ENCODE data around the gene ZFAND2A.

- TF ChIP-seq CTCF (conservative IDR thresholded peaks at IDR 0.05 in 1 of 2, IDR thresholded peaks at IDR 0.05 in 1 of 2; ENCODE audit: extremely low read depth in 1 of 2, insufficient read depth in 1 of 2, low read depth in 1 of 2, low read length in 2 of 2) (no peak), EZH2 (IDR thresholded peaks at IDR 0.05; ENCODE audit: borderline replicate concordance, low read length) (no peak)
These were observed 42.6 kb downstream of the ZFAND2A start for GRCh38 chr7:1117321-1117928.

Measured in mammary epithelial cell (primary cell).